ENCODE data around the gene BCKDHB. TPM values are rescaled to one million over a fixed set of nuclear protein-coding genes. Genes with fewer than 3 reads are reported as not detected.

BCKDHB gene
- total RNA-seq, 4 donors from 2014 or later = 10.9 to 32.9 (median 29.7) TPM

DNA sequence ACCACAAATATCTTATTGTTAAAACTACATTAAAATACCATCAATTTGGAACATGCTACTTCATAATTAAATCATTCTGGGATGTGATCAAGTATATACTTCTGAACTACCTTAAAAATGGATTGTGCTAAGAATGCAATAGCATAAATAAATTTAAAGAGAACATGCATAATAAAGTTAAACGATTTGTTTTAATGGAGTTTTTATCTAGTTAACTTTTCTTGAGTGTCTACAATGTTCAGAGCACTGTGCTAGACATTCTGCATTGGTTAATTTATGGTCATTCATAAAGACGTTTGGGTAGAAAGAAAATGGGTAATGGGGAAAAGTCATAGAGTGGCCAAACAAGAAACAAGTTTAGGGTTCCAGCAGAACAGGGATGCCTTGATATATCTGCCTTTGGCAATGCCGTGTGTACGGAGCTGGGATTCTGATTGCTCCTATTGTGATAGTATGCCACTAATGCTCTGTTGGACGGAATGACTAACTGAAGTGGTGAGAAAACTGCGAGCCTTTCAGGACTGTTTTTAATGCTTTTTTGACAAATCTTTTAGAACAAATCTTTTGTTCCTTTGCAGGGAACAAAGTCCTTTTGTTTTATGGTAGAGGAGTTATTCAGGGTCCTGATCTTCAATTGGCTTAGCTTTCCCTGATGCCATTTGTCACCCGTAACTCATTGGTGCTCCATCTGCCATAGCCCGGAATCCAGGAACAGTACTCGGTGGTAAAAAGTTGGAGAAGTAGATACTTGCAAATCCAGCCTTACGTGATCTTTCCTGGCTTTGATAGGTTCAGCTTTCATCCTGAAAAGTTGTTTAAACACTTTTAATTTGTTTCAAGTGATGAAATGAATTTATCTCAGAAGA, 162.6 kb downstream of the BCKDHB start:
- Histone ChIP-seq H3K4me1 (no peaks in the 10 kb centered on the region), H3K36me3 (peaks cover 0 to 11% (median 0%) of the 10 kb centered on the region in 4 donors), H3K27me3 (no peaks in the 10 kb centered on the region), H3K9me3 (no peaks in the 10 kb centered on the region), H3K4me3 (no peak overlapping the region), H3K27ac (no peak overlapping the region)
- no peak for DNase-seq
- TF ChIP-seq EP300 (IDR thresholded peaks at IDR 0.05; ENCODE audit: low read depth) (no peak), POLR2AphosphoS5 (IDR thresholded peaks at IDR 0.05) (no peak), POLR2A (IDR thresholded peaks at IDR 0.05) (no peak)
- TF ChIP-seq, protein P1, sequence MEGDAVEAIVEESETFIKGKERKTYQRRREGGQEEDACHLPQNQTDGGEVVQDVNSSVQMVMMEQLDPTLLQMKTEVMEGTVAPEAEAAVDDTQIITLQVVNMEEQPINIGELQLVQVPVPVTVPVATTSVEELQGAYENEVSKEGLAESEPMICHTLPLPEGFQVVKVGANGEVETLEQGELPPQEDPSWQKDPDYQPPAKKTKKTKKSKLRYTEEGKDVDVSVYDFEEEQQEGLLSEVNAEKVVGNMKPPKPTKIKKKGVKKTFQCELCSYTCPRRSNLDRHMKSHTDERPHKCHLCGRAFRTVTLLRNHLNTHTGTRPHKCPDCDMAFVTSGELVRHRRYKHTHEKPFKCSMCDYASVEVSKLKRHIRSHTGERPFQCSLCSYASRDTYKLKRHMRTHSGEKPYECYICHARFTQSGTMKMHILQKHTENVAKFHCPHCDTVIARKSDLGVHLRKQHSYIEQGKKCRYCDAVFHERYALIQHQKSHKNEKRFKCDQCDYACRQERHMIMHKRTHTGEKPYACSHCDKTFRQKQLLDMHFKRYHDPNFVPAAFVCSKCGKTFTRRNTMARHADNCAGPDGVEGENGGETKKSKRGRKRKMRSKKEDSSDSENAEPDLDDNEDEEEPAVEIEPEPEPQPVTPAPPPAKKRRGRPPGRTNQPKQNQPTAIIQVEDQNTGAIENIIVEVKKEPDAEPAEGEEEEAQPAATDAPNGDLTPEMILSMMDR (IDR thresholded peaks at IDR 0.05) = no peak
- intact Hi-C loops (cut with DNase I; ENCODE audit: low total_unique reads) = no loop called here
- WGBS, 2 donors (ENCODE audit: low coverage in 1 of 2) = 63 to 82% methylated on average over 6 to 10 of the region's 10 CpGs
- in situ Hi-C loops (cut with MboI; ENCODE audit: low pct_ligation_motif_present in 1 of 4, low pct_unique_long_range_greater_than_20kb in 1 of 4, low sequenced_read_pairs in 3 of 4) = no loop called here

DNA sequence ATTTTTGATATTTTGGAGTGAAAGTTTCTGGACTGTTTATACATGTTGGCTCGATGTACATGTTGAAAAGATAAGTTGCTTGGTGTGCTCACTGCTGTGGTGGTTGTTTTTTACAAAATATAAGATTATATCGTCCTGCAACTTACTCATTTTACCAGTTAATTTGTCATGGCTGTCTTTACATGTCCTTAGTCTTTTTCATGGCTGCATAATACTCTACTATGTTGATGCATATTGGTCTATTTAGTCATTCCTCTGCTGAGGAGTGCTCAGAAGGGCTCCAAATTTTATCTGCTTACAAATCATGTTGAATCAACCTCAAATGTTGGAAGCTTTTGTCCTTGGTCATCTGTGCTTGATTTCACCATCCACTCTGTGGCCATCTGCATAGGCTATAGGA, 164.6 kb downstream of the BCKDHB start:
- no peak overlapping the region for H3K4me3 ChIP-seq
- TF ChIP-seq POLR2A (IDR thresholded peaks at IDR 0.05) = no peak
- TF ChIP-seq EP300 (IDR thresholded peaks at IDR 0.05; ENCODE audit: low read depth) = no peak
- TF ChIP-seq POLR2AphosphoS5 (IDR thresholded peaks at IDR 0.05) = no peak
- TF ChIP-seq, protein P1 (IDR thresholded peaks at IDR 0.05) = no peak
- H3K27ac ChIP-seq = no peak overlapping the region
- no peak for DNase-seq
- 94 to 96% methylated on average over 2 of the region's 2 CpGs for WGBS, 2 donors (ENCODE audit: low coverage in 1 of 2)
- intact Hi-C loops (cut with DNase I; ENCODE audit: low total_unique reads) = no loop called here
- H3K27me3 ChIP-seq = no peaks in the 10 kb centered on the region
- in situ Hi-C loops (cut with MboI; ENCODE audit: low pct_ligation_motif_present in 1 of 4, low pct_unique_long_range_greater_than_20kb in 1 of 4, low sequenced_read_pairs in 3 of 4) = no loop called here
- peaks cover 0 to 11% (median 0%) of the 10 kb centered on the region in 4 donors for H3K36me3 ChIP-seq
- no peaks in the 10 kb centered on the region for H3K4me1 ChIP-seq
- H3K9me3 ChIP-seq = no peaks in the 10 kb centered on the region

DNA sequence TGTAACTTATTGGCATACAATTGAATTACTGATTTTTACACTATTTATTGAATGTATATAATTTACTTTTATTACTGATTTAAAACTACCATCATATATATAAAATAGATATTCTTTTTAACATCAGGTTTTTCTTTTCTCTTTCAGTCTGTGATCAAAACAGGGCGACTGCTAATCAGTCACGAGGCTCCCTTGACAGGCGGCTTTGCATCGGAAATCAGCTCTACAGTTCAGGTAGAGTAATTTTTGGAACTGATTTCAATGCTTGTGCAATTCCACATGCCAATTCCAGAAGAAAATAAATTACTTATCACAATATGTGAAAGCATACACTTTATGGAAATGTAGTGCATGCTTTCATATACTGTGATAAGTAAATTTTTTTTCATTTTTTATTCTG, 166.5 kb downstream of the BCKDHB start:
- 88 to 97% methylated on average over 3 to 4 of the region's 4 CpGs for WGBS, 2 donors (ENCODE audit: low coverage in 1 of 2)
- Histone ChIP-seq H3K9me3 (no peaks in the 10 kb centered on the region), H3K27ac (no peak overlapping the region), H3K4me3 (no peak overlapping the region), H3K36me3 (peaks cover 0 to 11% (median 0%) of the 10 kb centered on the region in 4 donors), H3K27me3 (no peaks in the 10 kb centered on the region), H3K4me1 (no peaks in the 10 kb centered on the region)
- TF ChIP-seq EP300 (IDR thresholded peaks at IDR 0.05; ENCODE audit: low read depth) (no peak), POLR2A (IDR thresholded peaks at IDR 0.05) (no peak)
- intact Hi-C loops (cut with DNase I; ENCODE audit: low total_unique reads) = no loop called here
- DNase-seq = no peak
- in situ Hi-C loops (cut with MboI; ENCODE audit: low pct_ligation_motif_present in 1 of 4, low pct_unique_long_range_greater_than_20kb in 1 of 4, low sequenced_read_pairs in 3 of 4) = no loop called here

DNA sequence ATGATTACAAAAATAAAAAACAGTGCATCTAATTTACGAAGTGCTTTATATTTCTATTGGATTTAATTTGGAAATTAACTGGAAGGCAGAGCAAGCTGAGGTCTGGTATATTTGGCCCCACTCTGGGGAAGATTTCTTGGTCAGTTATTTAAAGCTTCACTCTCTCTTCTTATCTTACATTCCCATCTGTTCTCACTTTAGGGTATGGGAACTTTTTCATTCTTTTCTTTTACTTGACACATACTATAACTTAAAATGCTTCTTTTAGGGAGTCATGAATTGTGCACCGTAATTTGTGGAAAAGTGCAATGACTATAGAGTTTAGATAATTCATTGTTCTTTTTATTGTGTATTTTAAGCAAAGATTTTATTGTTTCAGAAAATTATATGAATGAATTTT, 170.4 kb downstream of the BCKDHB start:
- Histone ChIP-seq H3K4me1 (no peaks in the 10 kb centered on the region), H3K9me3 (no peaks in the 10 kb centered on the region), H3K4me3 (no peak overlapping the region), H3K27me3 (no peaks in the 10 kb centered on the region), H3K27ac (no peak overlapping the region), H3K36me3 (peaks cover 0 to 11% (median 0%) of the 10 kb centered on the region in 4 donors)
- WGBS, 2 donors (ENCODE audit: low coverage in 1 of 2) = 90 to 96% methylated on average over 2 of the region's 2 CpGs
- no peak for TF ChIP-seq EP300 (IDR thresholded peaks at IDR 0.05; ENCODE audit: low read depth)
- no peak for TF ChIP-seq POLR2AphosphoS5 (IDR thresholded peaks at IDR 0.05)
- no peak for DNase-seq
- in situ Hi-C loops (cut with MboI; ENCODE audit: low pct_ligation_motif_present in 1 of 4, low pct_unique_long_range_greater_than_20kb in 1 of 4, low sequenced_read_pairs in 3 of 4) = no loop called here
- intact Hi-C loops (cut with DNase I; ENCODE audit: low total_unique reads) = no loop called here

DNA sequence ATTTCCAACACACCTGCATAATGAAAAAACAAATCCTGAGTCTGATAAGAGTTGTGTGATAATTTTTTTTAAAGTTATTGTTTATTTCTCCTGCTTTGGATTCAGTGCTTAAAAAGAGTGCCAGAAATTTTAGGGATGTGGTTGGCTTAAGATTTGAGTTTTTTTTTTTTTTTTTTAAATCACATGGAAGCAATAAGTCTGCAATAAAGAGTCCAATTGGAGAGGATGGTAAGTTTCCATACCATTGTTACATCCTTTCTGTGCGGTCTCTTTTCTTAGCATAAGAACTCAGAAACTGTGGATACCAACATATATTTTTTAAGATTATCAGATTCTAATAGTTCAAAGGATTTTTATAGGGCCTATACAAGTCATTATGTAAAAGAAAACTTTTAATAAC, 171.0 kb downstream of the BCKDHB start:
- 91 to 96% methylated on average over 1 of the region's 1 CpG for WGBS, 2 donors (ENCODE audit: low coverage in 1 of 2)
- no peaks in the 10 kb centered on the region for H3K27me3 ChIP-seq
- TF ChIP-seq EP300 (IDR thresholded peaks at IDR 0.05; ENCODE audit: low read depth) (no peak), POLR2A (IDR thresholded peaks at IDR 0.05) (no peak), POLR2AphosphoS5 (IDR thresholded peaks at IDR 0.05) (no peak)
- TF ChIP-seq, protein P1 (IDR thresholded peaks at IDR 0.05) = no peak
- intact Hi-C loops (cut with DNase I; ENCODE audit: low total_unique reads) = no loop called here
- H3K9me3 ChIP-seq = no peaks in the 10 kb centered on the region
- H3K36me3 ChIP-seq = peaks cover 0 to 11% (median 0%) of the 10 kb centered on the region in 4 donors
- no peak overlapping the region for H3K27ac ChIP-seq
- H3K4me1 ChIP-seq = no peaks in the 10 kb centered on the region
- in situ Hi-C loops (cut with MboI; ENCODE audit: low pct_ligation_motif_present in 1 of 4, low pct_unique_long_range_greater_than_20kb in 1 of 4, low sequenced_read_pairs in 3 of 4) = no loop called here
- DNase-seq = no peak
- no peak overlapping the region for H3K4me3 ChIP-seq
